HCT116 (cell line): ENCODE measurements around the gene TSACC. TPM values are rescaled to one million over a fixed set of nuclear protein-coding genes. Genes with fewer than 3 reads are reported as not detected.

Experiments
- ATAC-seq: fragments of 200-7000 bp; cut with Tn5 transposase; 2 replicates; pipeline ENCODE4 v1.9.1; 2020; ENCODE audit warnings: mild to moderate bottlenecking, moderate library complexity
- BruUV-seq: library from RNA; stranded (reverse); fragments of 400-500 nt; replicated peaks from 2 replicates; lab custom pipeline; 2021; lab: Mats Ljungman, UMichigan
- CTCF ChIA-PET: fragments of 300-600 bp; sonication (Branson Sonifier 250); formaldehyde crosslinking; loops from one replicate; lab custom pipeline; 2021; ENCODE audit warnings: antibody characterized with exemption; lab: Charles Lee
- POLR2A ChIA-PET: fragments of 300-600, 350-600 bp; sonication (Branson Sonifier 250); formaldehyde crosslinking; loops from one replicate; lab custom pipeline; 2021; ENCODE audit warnings: antibody characterized with exemption; lab: Charles Lee
- RAD21 ChIA-PET, 2 experiments: fragments of 300-600 bp; sonication (Branson Sonifier 250); formaldehyde crosslinking; loops; one replicate each; lab custom pipeline; 2023; ENCODE audit warnings: low total read pairs in 2 of 2; ENCODE audit not compliant: uncharacterized antibody in 2 of 2, unreplicated experiment in 2 of 2, low non-redundant PET in 1 of 2; lab: Charles Lee
- DNase-seq: peaks from one replicate; pipeline ENCODE4 v3.0.0-alpha.2; 2010; ENCODE audit warnings: low read depth, low spot score
- H2AFZ ChIP-seq: fragments of 200-600 bp; shearing (Covaris generic), sonication (generic); 2 replicates; pipeline ENCODE4 v1.6.1; 2017; ENCODE audit warnings: low read depth, mixed run types, mixed read lengths, antibody characterized with exemption, low read length; ENCODE audit not compliant: poor library complexity, severe bottlenecking
- H3K27ac ChIP-seq: 2 replicates; pipeline ENCODE4 v1.5.1; 2012; ENCODE audit warnings: low read depth, low read length
- H3K27me3 ChIP-seq: fragments of 200-600 bp; sonication (generic); 2 replicates; pipeline ENCODE4 v1.6.1; 2016; ENCODE audit warnings: mixed run types, low read length, mixed read lengths; ENCODE audit not compliant: insufficient read depth
- H3K36me3 ChIP-seq, 2 experiments: fragments of 200-500 bp in 1 of 2; fragments of 200-600 bp in 1 of 2; sonication (Bioruptor generic) in 1 of 2; sonication (generic) in 1 of 2; 2 replicates each; pipeline versions ENCODE4 v1.5.1 to v1.6.1; 2014 to 2016; ENCODE audit warnings: low read length in 2 of 2, inconsistent platforms in 1 of 2, mixed read lengths in 1 of 2, mixed run types in 1 of 2; ENCODE audit not compliant: insufficient read depth in 2 of 2, control insufficient read depth in 1 of 2
- H3K4me1 ChIP-seq, 2 experiments: fragments of 200-600 bp in 1 of 2; sonication (generic) in 1 of 2; 2 replicates each; pipeline versions ENCODE4 v1.5.1 to v1.6.1; 2012 to 2017; ENCODE audit warnings: low read length in 2 of 2, inconsistent platforms in 1 of 2, mild to moderate bottlenecking in 1 of 2, mixed read lengths in 1 of 2, mixed run types in 1 of 2, moderate library complexity in 1 of 2; ENCODE audit not compliant: insufficient read depth in 2 of 2, control insufficient read depth in 1 of 2
- H3K4me2 ChIP-seq: fragments of 200-600 bp; sonication (generic); 2 replicates; pipeline ENCODE4 v1.6.1; 2017; ENCODE audit warnings: mixed run types, low read length, mixed read lengths
- H3K4me3 ChIP-seq, 2 experiments: fragments of 200-600 bp in 1 of 2; sonication (generic) in 1 of 2; replicated peaks in 1 of 2; 2 replicates each; pipeline ENCODE4 v1.5.1; 2011 to 2016; ENCODE audit warnings: low read length in 2 of 2, control low read depth in 1 of 2, low read depth in 1 of 2, mild to moderate bottlenecking in 1 of 2, mixed read lengths in 1 of 2, mixed run types in 1 of 2
- H3K79me2 ChIP-seq: fragments of 200-600 bp; sonication (generic); 2 replicates; pipeline ENCODE4 v1.6.1; 2017; ENCODE audit warnings: mild to moderate bottlenecking, mixed run types, low read length, moderate library complexity, mixed read lengths; ENCODE audit not compliant: insufficient read depth
- H3K9ac ChIP-seq: fragments of 200-600 bp; sonication (generic); 2 replicates; pipeline ENCODE4 v1.6.1; 2016; ENCODE audit warnings: low read length, mixed read lengths
- H3K9me2 ChIP-seq: fragments of 200-600 bp; sonication (generic), shearing (Covaris generic); 2 replicates; pipeline ENCODE4 v1.6.1; 2017; ENCODE audit warnings: mixed run types, mild to moderate bottlenecking, moderate library complexity; ENCODE audit not compliant: insufficient read depth
- H3K9me3 ChIP-seq, 2 experiments: fragments of 200-500 bp in 1 of 2; fragments of 200-600 bp in 1 of 2; sonication (Bioruptor generic) in 1 of 2; sonication (generic) in 1 of 2; 2 replicates each; pipeline ENCODE4 v1.6.1; 2014 to 2017; ENCODE audit warnings: low read length in 2 of 2, mixed read lengths in 2 of 2, inconsistent platforms in 1 of 2, low read depth in 1 of 2, mild to moderate bottlenecking in 1 of 2, mixed run types in 1 of 2, moderate library complexity in 1 of 2; ENCODE audit not compliant: control insufficient read depth in 1 of 2, insufficient read depth in 1 of 2
- H4K20me1 ChIP-seq: fragments of 200-600 bp; sonication (generic), shearing (Covaris generic); 2 replicates; pipeline ENCODE4 v1.6.1; 2017; ENCODE audit warnings: mixed run types, mild to moderate bottlenecking, moderate library complexity; ENCODE audit not compliant: insufficient read depth
- ATF3 ChIP-seq: IDR thresholded peaks from 2 replicates; pipeline ENCODE4 v1.6.1; 2012
- CBX3 ChIP-seq: IDR thresholded peaks from 2 replicates; pipeline ENCODE4 v1.6.1; 2012; ENCODE audit warnings: low read depth
- CEBPB ChIP-seq: IDR thresholded peaks from 2 replicates; pipeline ENCODE4 v1.6.1; 2012; ENCODE audit warnings: low read depth
- CTCF ChIP-seq, 3 experiments: fragments of 200-600 bp in 1 of 3; sonication (generic) in 1 of 3; IDR thresholded peaks in 2 of 3; conservative IDR thresholded peaks in 1 of 3; 2 replicates each; pipeline ENCODE4 v1.5.1; 2012 to 2017; ENCODE audit warnings: low read depth in 2 of 3, low read length in 2 of 3, antibody characterized with exemption in 1 of 3, borderline replicate concordance in 1 of 3, control low read depth in 1 of 3, mild to moderate bottlenecking in 1 of 3, mixed read lengths in 1 of 3, mixed run types in 1 of 3, moderate library complexity in 1 of 3; ENCODE audit not compliant: insufficient read depth in 1 of 3
- EGR1 ChIP-seq: IDR thresholded peaks from 2 replicates; pipeline ENCODE4 v1.6.1; 2012; ENCODE audit warnings: low read depth
- ELF1 ChIP-seq: IDR thresholded peaks from 2 replicates; pipeline ENCODE4 v1.6.1; 2012; ENCODE audit warnings: low read depth, borderline replicate concordance
- EZH2 ChIP-seq: fragments of 200-600 bp; sonication (generic); IDR thresholded peaks from 2 replicates; pipeline ENCODE4 v1.6.1; 2017; ENCODE audit warnings: antibody characterized with exemption, mixed run types
- EZH2phosphoT487 ChIP-seq: fragments of 200-600 bp; IDR thresholded peaks from 2 replicates; pipeline ENCODE4 v1.6.1; 2018; ENCODE audit warnings: antibody characterized with exemption, borderline replicate concordance
- FOSL1 ChIP-seq: IDR thresholded peaks from 2 replicates; pipeline ENCODE4 v1.6.1; 2012; ENCODE audit warnings: low read depth
- JUND ChIP-seq: IDR thresholded peaks from 2 replicates; pipeline ENCODE4 v1.6.1; 2012
- MAX ChIP-seq: IDR thresholded peaks from 2 replicates; pipeline ENCODE4 v1.6.1; 2012
- RAD21 ChIP-seq: IDR thresholded peaks from 2 replicates; pipeline ENCODE4 v1.6.1; 2012; ENCODE audit warnings: low read depth, mild to moderate bottlenecking
- SIN3A ChIP-seq: IDR thresholded peaks from 2 replicates; pipeline ENCODE4 v1.6.1; 2012; ENCODE audit warnings: low read depth
- SRF ChIP-seq: IDR thresholded peaks from 2 replicates; pipeline ENCODE4 v1.6.1; 2012; ENCODE audit warnings: low read depth
- TCF7L2 ChIP-seq: IDR thresholded peaks from 2 replicates; pipeline ENCODE4 v1.7.0; 2011; ENCODE audit warnings: borderline replicate concordance, inconsistent platforms; ENCODE audit not compliant: insufficient read depth, insufficient read length; ENCODE audit errors: extremely low read depth
- ZFX ChIP-seq: fragments of 450-650 bp; IDR thresholded peaks from 2 replicates; pipeline ENCODE4 v1.6.1; 2017
- ZNF274 ChIP-seq: fragments of 200-500 bp; sonication (Bioruptor generic); IDR thresholded peaks from 2 replicates; pipeline ENCODE4 v1.6.1; 2014; ENCODE audit warnings: mild to moderate bottlenecking, low read depth, low read length, inconsistent platforms
- intact Hi-C: fragments of 100-400 bp; cut with micrococcal nuclease; formaldehyde crosslinking; loops from 2 replicates; pipeline ENCODE4 v1.10.0; 2022
- total RNA-seq: library from RNA; stranded (reverse); gene quantifications from one replicate; pipeline ENCODE4 v1.2.1, GENCODE V29; 2021; ENCODE audit not compliant: unreplicated experiment

TSACC gene
- total RNA-seq, 1 experiment from 2014 or later: 1.0 TPM

DNA sequence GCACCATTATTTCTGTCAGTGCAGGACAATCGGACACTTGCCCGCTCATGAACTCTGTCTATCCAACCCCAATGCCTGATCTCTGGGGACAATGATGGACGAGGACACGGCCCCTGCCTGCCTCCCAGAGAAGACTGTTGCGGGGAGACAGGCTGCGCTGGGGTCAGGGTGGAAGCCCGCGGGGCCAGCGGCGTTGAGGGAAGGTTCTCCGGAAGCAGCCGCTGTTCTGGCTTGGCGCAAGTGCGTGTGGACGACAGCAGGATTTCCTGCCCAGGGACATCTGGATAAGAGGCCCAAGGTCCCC is 49.5 kb downstream of the TSACC start:
- intact Hi-C loops: no loop called here
- H3K9ac ChIP-seq: no peak overlapping the region
- H3K27me3 ChIP-seq: no peaks in the 10 kb centered on the region
- DNase-seq (no peak), ATAC-seq (no peak)
- H3K4me2 ChIP-seq: no peak overlapping the region
- no peak overlapping the region for H3K27ac ChIP-seq
- no peaks in the 10 kb centered on the region for H3K9me3 ChIP-seq
- H3K4me1 ChIP-seq: no peaks in the 10 kb centered on the region; a peak in 1 of 4 replicates
- BruUV-seq: no TSS peak
- TF ChIP-seq CBX3 (no peak), EZH2phosphoT487 (no peak), ZNF274 (no peak), CEBPB (no peak), FOSL1 (no peak), SRF (no peak), RAD21 (no peak)
- no peaks in the 10 kb centered on the region for H3K9me2 ChIP-seq
- ChIA-PET CTCF (interaction anchor here (2.9 kb wide), 1 partner anchor 58 kb away, joined by 13 read pairs; no protein-coding TSS in a partner anchor), POLR2A (no interaction called here), RAD21 (no interaction called here)
- H3K79me2 ChIP-seq: no peaks in the 10 kb centered on the region
- no peaks in the 10 kb centered on the region for H4K20me1 ChIP-seq
- no peak overlapping the region for H2AFZ ChIP-seq
- H3K36me3 ChIP-seq: no peaks in the 10 kb centered on the region
- H3K4me3 ChIP-seq: no peak overlapping the region

DNA sequence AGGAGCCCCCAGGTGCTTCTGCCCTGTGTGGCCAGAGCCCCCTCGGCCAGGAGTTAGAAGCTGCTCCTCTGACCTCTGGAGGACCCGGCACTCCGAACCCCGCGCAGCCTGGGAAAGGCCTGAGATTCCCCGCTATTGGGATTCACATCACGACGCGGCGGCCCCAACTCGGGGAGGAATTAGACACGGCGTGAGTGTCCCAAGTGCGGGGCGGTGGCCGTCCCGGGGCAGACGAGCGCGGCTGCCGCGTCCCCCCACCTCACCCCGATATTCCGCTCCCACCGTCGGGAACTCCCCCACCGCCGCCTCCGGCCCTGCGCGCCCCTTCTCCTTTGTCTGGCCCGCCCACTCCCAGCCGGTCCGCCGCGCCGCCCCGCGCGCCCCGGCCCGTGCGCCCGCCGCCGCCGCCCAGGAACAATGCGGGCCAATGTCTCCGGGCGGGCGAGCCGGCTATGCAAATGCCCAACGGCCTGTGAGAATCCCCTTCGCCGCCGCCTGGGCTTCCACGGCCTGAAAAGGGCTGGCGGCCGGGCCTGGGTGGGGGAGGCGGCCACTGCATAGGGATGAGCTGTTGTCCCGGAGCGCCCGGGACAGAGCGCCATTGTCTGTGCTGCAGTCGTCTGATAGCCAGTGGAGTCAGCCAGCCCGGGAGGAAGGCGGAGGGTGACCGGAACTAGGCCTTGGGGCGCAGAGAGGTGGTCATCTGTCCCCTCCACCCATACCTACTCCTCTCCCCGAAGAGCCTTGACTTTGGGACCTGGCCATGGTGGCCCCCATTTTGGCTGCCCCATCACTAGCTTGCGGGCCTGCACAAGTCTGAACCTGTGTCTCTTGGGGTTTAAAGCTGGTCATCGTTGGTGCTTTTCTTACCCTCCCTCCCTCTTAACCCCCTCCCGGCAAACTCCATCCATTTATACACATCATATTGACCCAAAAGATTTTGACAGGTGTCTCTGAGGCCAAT is 50.1 kb downstream of the TSACC start:
- intact Hi-C loops: no loop called here
- no peak for TF ChIP-seq MAX
- TF ChIP-seq EZH2: no peak
- TF ChIP-seq SIN3A: no peak
- no peak for TF ChIP-seq CTCF (IDR thresholded peaks at IDR 0.05 in 2 of 3, conservative IDR thresholded peaks at IDR 0.05 in 1 of 3; ENCODE audit: borderline replicate concordance in 1 of 3, insufficient read depth in 1 of 3, low read depth in 2 of 3, low read length in 2 of 3)
- TF ChIP-seq JUND: no peak
- no peak for TF ChIP-seq TCF7L2
- no peak for TF ChIP-seq EGR1
- TF ChIP-seq ZNF274: no peak
- TF ChIP-seq ZFX: no peak
- TF ChIP-seq ATF3: no peak
- TF ChIP-seq SRF: no peak
- no peak for TF ChIP-seq EZH2phosphoT487
- TF ChIP-seq RAD21: no peak
- TF ChIP-seq FOSL1: no peak
- no peak for TF ChIP-seq ELF1

More for the DNA sequence above, 50.1 kb downstream of the TSACC start:
- H3K27me3 ChIP-seq: no peaks in the 10 kb centered on the region
- H3K9me3 ChIP-seq: no peaks in the 10 kb centered on the region
- no peaks in the 10 kb centered on the region for H3K9me2 ChIP-seq
- no peak overlapping the region for H3K9ac ChIP-seq
- ATAC-seq (no peak), DNase-seq (no peak)
- ChIA-PET RAD21 (no interaction called here), POLR2A (no interaction called here), CTCF (interaction anchor here (2.9 kb wide), 1 partner anchor 57 kb away, joined by 13 read pairs; no protein-coding TSS in a partner anchor)
- H3K27ac ChIP-seq: no peak overlapping the region
- H3K36me3 ChIP-seq: no peaks in the 10 kb centered on the region
- no peak overlapping the region for H3K4me3 ChIP-seq
- no peaks in the 10 kb centered on the region; a peak in 1 of 4 replicates for H3K4me1 ChIP-seq
- H3K79me2 ChIP-seq: no peaks in the 10 kb centered on the region
- no peak overlapping the region for H2AFZ ChIP-seq
- H3K4me2 ChIP-seq: no peak overlapping the region
- BruUV-seq: no TSS peak
- H4K20me1 ChIP-seq: no peaks in the 10 kb centered on the region
